Measurements from ENCODE around the gene MCCC2.

- TF ChIP-seq, protein P1, sequence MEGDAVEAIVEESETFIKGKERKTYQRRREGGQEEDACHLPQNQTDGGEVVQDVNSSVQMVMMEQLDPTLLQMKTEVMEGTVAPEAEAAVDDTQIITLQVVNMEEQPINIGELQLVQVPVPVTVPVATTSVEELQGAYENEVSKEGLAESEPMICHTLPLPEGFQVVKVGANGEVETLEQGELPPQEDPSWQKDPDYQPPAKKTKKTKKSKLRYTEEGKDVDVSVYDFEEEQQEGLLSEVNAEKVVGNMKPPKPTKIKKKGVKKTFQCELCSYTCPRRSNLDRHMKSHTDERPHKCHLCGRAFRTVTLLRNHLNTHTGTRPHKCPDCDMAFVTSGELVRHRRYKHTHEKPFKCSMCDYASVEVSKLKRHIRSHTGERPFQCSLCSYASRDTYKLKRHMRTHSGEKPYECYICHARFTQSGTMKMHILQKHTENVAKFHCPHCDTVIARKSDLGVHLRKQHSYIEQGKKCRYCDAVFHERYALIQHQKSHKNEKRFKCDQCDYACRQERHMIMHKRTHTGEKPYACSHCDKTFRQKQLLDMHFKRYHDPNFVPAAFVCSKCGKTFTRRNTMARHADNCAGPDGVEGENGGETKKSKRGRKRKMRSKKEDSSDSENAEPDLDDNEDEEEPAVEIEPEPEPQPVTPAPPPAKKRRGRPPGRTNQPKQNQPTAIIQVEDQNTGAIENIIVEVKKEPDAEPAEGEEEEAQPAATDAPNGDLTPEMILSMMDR (IDR thresholded peaks at IDR 0.05; ENCODE audit: low read depth, low read length, missing input control) = no peak
- TF ChIP-seq, protein P2, sequence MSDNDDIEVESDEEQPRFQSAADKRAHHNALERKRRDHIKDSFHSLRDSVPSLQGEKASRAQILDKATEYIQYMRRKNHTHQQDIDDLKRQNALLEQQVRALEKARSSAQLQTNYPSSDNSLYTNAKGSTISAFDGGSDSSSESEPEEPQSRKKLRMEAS (IDR thresholded peaks at IDR 0.05) = no peak
- no peak for TF ChIP-seq SP1 (IDR thresholded peaks at IDR 0.05)
- TF ChIP-seq TAF1 (conservative IDR thresholded peaks at IDR 0.05) = no peak
- TF ChIP-seq GABPA (IDR thresholded peaks at IDR 0.05 in 1 of 2, conservative IDR thresholded peaks at IDR 0.05 in 1 of 2) = no peak
- TF ChIP-seq NR2F2 (IDR thresholded peaks at IDR 0.05) = no peak
Measured at GRCh38 chr5:71620630-71621029, 33.5 kb downstream of the MCCC2 start.
